PC-3 (cell line): ENCODE measurements around the gene PRICKLE3. TPM values are rescaled to one million over a fixed set of nuclear protein-coding genes. Genes with fewer than 3 reads are reported as not detected.

ENCODE experiments used
- ATAC-seq: fragments of 200-7000 bp; cut with Tn5 transposase; 2 replicates; pipeline ENCODE4 v1.9.1; 2020; ENCODE audit warnings: mild to moderate bottlenecking, moderate library complexity
- BruUV-seq: library from RNA; stranded (reverse); fragments of 400-500 nt; replicated peaks from 2 replicates; lab custom pipeline; 2021; lab: Mats Ljungman, UMichigan
- CTCF ChIA-PET: fragments of 300-600 bp; sonication (Branson Sonifier 250); formaldehyde crosslinking; loops from one replicate; lab custom pipeline; 2022; ENCODE audit warnings: antibody characterized with exemption; lab: Charles Lee
- POLR2A ChIA-PET: fragments of 300-600 bp; sonication (Branson Sonifier 250); formaldehyde crosslinking; loops from one replicate; lab custom pipeline; 2022; ENCODE audit warnings: antibody characterized with exemption; ENCODE audit not compliant: unreplicated experiment; lab: Charles Lee
- DNase-seq: peaks from one replicate; pipeline ENCODE4 v3.0.0-alpha.2; 2015
- H2AFZ ChIP-seq: fragments of 300-600 bp; sonication (generic); 2 replicates; pipeline ENCODE4 v1.6.0; 2016; ENCODE audit warnings: antibody characterized with exemption, low read length
- H3F3A ChIP-seq: fragments of 300-600 bp; sonication (generic); one replicate; pipeline ENCODE4 v1.6.0; 2017; ENCODE audit warnings: antibody characterized with exemption, low read length, control low read depth, mild to moderate bottlenecking; ENCODE audit not compliant: unreplicated experiment
- H3K27ac ChIP-seq: fragments of 300-600 bp; sonication (generic); 2 replicates; pipeline ENCODE4 v1.5.1; 2016; ENCODE audit warnings: mild to moderate bottlenecking, low read length
- H3K27me3 ChIP-seq: fragments of 300-600 bp; sonication (generic); 2 replicates; pipeline ENCODE4 v1.6.1; 2016; ENCODE audit warnings: low read length, mixed read lengths
- H3K36me3 ChIP-seq: fragments of 300-600 bp; sonication (generic); 2 replicates; pipeline ENCODE4 v1.6.1; 2016; ENCODE audit warnings: low read depth, mixed run types, low read length, mixed read lengths
- H3K4me1 ChIP-seq: fragments of 300-600 bp; sonication (generic); 2 replicates; pipeline ENCODE4 v1.5.1; 2016; ENCODE audit warnings: low read length; ENCODE audit not compliant: insufficient read depth
- H3K4me2 ChIP-seq: fragments of 300-600 bp; sonication (generic); 2 replicates; pipeline ENCODE4 v1.6.0; 2016; ENCODE audit warnings: low read length
- H3K4me3 ChIP-seq: fragments of 300-600 bp; sonication (generic); 2 replicates; pipeline ENCODE4 v1.5.1; 2016; ENCODE audit warnings: mild to moderate bottlenecking, low read length, mixed read lengths
- H3K79me2 ChIP-seq: fragments of 300-600 bp; sonication (generic); 2 replicates; pipeline ENCODE4 v1.6.1; 2017; ENCODE audit warnings: low read length, mixed read lengths
- H3K9ac ChIP-seq: fragments of 300-600 bp; sonication (generic); 2 replicates; pipeline ENCODE4 v1.6.0; 2016; ENCODE audit warnings: mild to moderate bottlenecking, low read length
- H3K9me2 ChIP-seq: fragments of 300-600 bp; sonication (generic); replicated peaks from 2 replicates; pipeline ENCODE4 v1.6.1; 2016; ENCODE audit warnings: mixed run types, low read length, mixed read lengths
- H3K9me3 ChIP-seq: fragments of 300-600 bp; sonication (generic); 2 replicates; pipeline ENCODE4 v1.6.1; 2016; ENCODE audit warnings: low read length, mixed read lengths
- H4K20me1 ChIP-seq: fragments of 300-600 bp; sonication (generic); 2 replicates; pipeline ENCODE4 v1.6.1; 2016; ENCODE audit warnings: low read length, mixed read lengths
- EZH2 ChIP-seq: fragments of 300-600 bp; sonication (generic); IDR thresholded peaks from one replicate; pipeline ENCODE4 v1.6.1; 2017; ENCODE audit warnings: antibody characterized with exemption, mild to moderate bottlenecking, low read length; ENCODE audit not compliant: unreplicated experiment
- EZH2phosphoT487 ChIP-seq: fragments of 300-600 bp; sonication (generic); IDR thresholded peaks from 2 replicates; pipeline ENCODE4 v1.6.1; 2018; ENCODE audit warnings: mild to moderate bottlenecking, antibody characterized with exemption, low read length, borderline replicate concordance
- intact Hi-C: fragments of 100-400 bp; cut with micrococcal nuclease; formaldehyde crosslinking; loops from 2 replicates; pipeline ENCODE4 v1.9.0; 2023
- total RNA-seq: library from RNA; depleted of rRNA; stranded (reverse); fragments of >200 nt; gene quantifications from 2 replicates; pipeline ENCODE4 v1.2.3, GENCODE V29; 2014
- TF ChIP-seq, protein P1 (sequence below): fragments of 300-600 bp; sonication (generic); conservative IDR thresholded peaks from 2 replicates; pipeline ENCODE4 v1.5.1; 2017; ENCODE audit warnings: antibody characterized with exemption, low read depth, mild to moderate bottlenecking, low read length

PRICKLE3 gene
- total RNA-seq, 1 experiment from 2014 or later: 16.5 TPM

DNA sequence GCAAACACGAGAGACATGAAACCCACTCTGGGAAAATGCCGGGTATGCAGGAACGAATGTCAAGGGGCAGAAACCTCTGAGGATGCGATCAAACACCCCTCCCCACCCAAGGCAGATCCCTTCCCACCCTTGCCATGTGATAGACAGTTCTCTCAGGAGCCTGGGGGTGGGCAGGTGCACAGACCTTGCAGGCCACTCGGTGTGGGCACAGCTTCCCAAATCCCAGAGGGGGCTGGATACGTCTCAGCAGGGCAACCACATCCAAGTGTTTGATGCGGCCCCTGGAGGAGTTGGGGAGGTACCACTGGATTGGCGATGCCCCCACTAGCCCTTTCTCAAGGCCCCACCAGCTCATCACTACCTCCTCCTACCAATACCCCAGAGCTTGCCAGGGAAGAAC, 24.2 kb upstream of the PRICKLE3 start:
- H3K27ac ChIP-seq: no peak overlapping the region
- H3K4me2 ChIP-seq: no peak overlapping the region
- no peak overlapping the region for H3K4me3 ChIP-seq
- no peaks in the 10 kb centered on the region for H3K4me1 ChIP-seq
- H4K20me1 ChIP-seq: no peaks in the 10 kb centered on the region
- POLR2A ChIA-PET: no interaction called here
- intact Hi-C loops: no loop called here
- H3K9ac ChIP-seq: no peak overlapping the region
- no peak for ATAC-seq
- no peaks in the 10 kb centered on the region for H3F3A ChIP-seq
- no peaks in the 10 kb centered on the region for H3K79me2 ChIP-seq
- TF ChIP-seq, protein P1, sequence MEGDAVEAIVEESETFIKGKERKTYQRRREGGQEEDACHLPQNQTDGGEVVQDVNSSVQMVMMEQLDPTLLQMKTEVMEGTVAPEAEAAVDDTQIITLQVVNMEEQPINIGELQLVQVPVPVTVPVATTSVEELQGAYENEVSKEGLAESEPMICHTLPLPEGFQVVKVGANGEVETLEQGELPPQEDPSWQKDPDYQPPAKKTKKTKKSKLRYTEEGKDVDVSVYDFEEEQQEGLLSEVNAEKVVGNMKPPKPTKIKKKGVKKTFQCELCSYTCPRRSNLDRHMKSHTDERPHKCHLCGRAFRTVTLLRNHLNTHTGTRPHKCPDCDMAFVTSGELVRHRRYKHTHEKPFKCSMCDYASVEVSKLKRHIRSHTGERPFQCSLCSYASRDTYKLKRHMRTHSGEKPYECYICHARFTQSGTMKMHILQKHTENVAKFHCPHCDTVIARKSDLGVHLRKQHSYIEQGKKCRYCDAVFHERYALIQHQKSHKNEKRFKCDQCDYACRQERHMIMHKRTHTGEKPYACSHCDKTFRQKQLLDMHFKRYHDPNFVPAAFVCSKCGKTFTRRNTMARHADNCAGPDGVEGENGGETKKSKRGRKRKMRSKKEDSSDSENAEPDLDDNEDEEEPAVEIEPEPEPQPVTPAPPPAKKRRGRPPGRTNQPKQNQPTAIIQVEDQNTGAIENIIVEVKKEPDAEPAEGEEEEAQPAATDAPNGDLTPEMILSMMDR: no peak
- TF ChIP-seq EZH2phosphoT487: no peak
- TF ChIP-seq EZH2: no peak
- no peaks in the 10 kb centered on the region for H3K9me3 ChIP-seq
- no TSS peak for BruUV-seq
- H3K9me2 ChIP-seq: no peaks in the 10 kb centered on the region
- H2AFZ ChIP-seq: no peak overlapping the region
- DNase-seq: no peak
- H3K27me3 ChIP-seq: no peaks in the 10 kb centered on the region
- H3K36me3 ChIP-seq: no peaks in the 10 kb centered on the region
- CTCF ChIA-PET: no interaction called here

- Histone ChIP-seq H3K27me3 (no peaks in the 10 kb centered on the region), H2AFZ (no peak overlapping the region), H3K9me2 (no peaks in the 10 kb centered on the region), H3K4me1 (no peaks in the 10 kb centered on the region), H3K27ac (no peak overlapping the region), H3K4me3 (no peak overlapping the region), H3K36me3 (no peaks in the 10 kb centered on the region), H4K20me1 (no peaks in the 10 kb centered on the region), H3K4me2 (no peak overlapping the region), H3F3A (no peaks in the 10 kb centered on the region), H3K9ac (no peak overlapping the region), H3K79me2 (no peaks in the 10 kb centered on the region), H3K9me3 (no peaks in the 10 kb centered on the region)
- POLR2A ChIA-PET: no interaction called here
- CTCF ChIA-PET: no interaction called here
- intact Hi-C loops: no loop called here
- TF ChIP-seq, protein P1: no peak
- no peak for TF ChIP-seq EZH2
- TF ChIP-seq EZH2phosphoT487: no peak
- no peak for DNase-seq
- ATAC-seq: no peak
- no TSS peak for BruUV-seq
Measured at GRCh38 chrX:49209434-49210251, 23.5 kb upstream of the PRICKLE3 start.

- Histone ChIP-seq H3K9me3 (no peaks in the 10 kb centered on the region), H3K4me1 (no peaks in the 10 kb centered on the region), H3K4me3 (no peak overlapping the region), H3K79me2 (no peaks in the 10 kb centered on the region), H3K36me3 (no peaks in the 10 kb centered on the region), H3K9ac (no peak overlapping the region), H3K27me3 (no peaks in the 10 kb centered on the region), H3K27ac (no peak overlapping the region), H3K4me2 (no peak overlapping the region), H3F3A (no peaks in the 10 kb centered on the region), H4K20me1 (no peaks in the 10 kb centered on the region), H2AFZ (no peak overlapping the region), H3K9me2 (no peaks in the 10 kb centered on the region)
- ChIA-PET POLR2A (interaction anchor here (0.6 kb wide), 1 partner anchor 41 kb away, joined by 7 read pairs; no protein-coding TSS in a partner anchor), CTCF (no interaction called here)
- intact Hi-C loops: no loop called here
- no peak for DNase-seq
- no TSS peak for BruUV-seq
- TF ChIP-seq, protein P1: no peak
- TF ChIP-seq EZH2phosphoT487: no peak
- no peak for TF ChIP-seq EZH2
- no peak for ATAC-seq
Measured at GRCh38 chrX:49208399-49208798, 22.2 kb upstream of the PRICKLE3 start.
